Activated CD8-positive, alpha-beta T cell treated with anti-CD3 and anti-CD28 coated beads for 36 hours (primary cell): ENCODE measurements around the gene RDH8. TPM values are rescaled to one million over a fixed set of nuclear protein-coding genes. Genes with fewer than 3 reads are reported as not detected.

Experiments used
- ATAC-seq: fragments of 200-7000 bp; cut with Tn5 transposase; one replicate; pipeline ENCODE4 v1.10.0; 2021; ENCODE audit warnings: mild to moderate bottlenecking, moderate library complexity
- CTCF ChIA-PET: fragments of 350-600 bp; sonication (Branson Sonifier 250); formaldehyde crosslinking; loops from one replicate; lab custom pipeline; 2021; ENCODE audit warnings: antibody characterized with exemption; lab: Charles Lee
- POLR2A ChIA-PET: fragments of 350-600 bp; sonication (Branson Sonifier 250); formaldehyde crosslinking; loops from one replicate; lab custom pipeline; 2021; ENCODE audit warnings: antibody characterized with exemption; lab: Charles Lee
- DNase-seq: peaks from one replicate; pipeline ENCODE4 v3.0.0-alpha.2; 2020
- H3K27ac Mint-ChIP-seq: one replicate; pipeline ENCODE4 v1.8.0; 2021; ENCODE audit warnings: mild to moderate bottlenecking, mixed read lengths
- H3K27me3 Mint-ChIP-seq: one replicate; pipeline ENCODE4 v1.8.0; 2021; ENCODE audit warnings: mixed read lengths
- H3K36me3 Mint-ChIP-seq: one replicate; pipeline ENCODE4 v1.8.0; 2021; ENCODE audit warnings: low read depth, mixed read lengths
- H3K4me1 Mint-ChIP-seq: one replicate; pipeline ENCODE4 v1.8.0; 2021; ENCODE audit warnings: low read depth, mixed read lengths
- H3K4me3 Mint-ChIP-seq: one replicate; pipeline ENCODE4 v1.8.0; 2021; ENCODE audit warnings: mild to moderate bottlenecking, moderate library complexity, mixed read lengths
- H3K9me3 Mint-ChIP-seq: one replicate; pipeline ENCODE4 v1.8.0; 2021; ENCODE audit warnings: mixed read lengths
- intact Hi-C: fragments of 100-400 bp; cut with micrococcal nuclease; formaldehyde crosslinking; loops from one replicate; pipeline ENCODE4 v1.10.0; 2022
- total RNA-seq, 2 experiments: library from RNA; stranded (reverse); gene quantifications; one replicate each; pipeline ENCODE4 v1.2.3, GENCODE V29; 2021
- TF ChIP-seq, protein P1 (sequence below): fragments of 200-600 bp; IDR thresholded peaks from one replicate; pipeline ENCODE4 v1.8.0; 2022; ENCODE audit warnings: antibody characterized with exemption, mild to moderate bottlenecking

Gene RDH8
- total RNA-seq, 2 experiments from 2014 or later: not detected

DNA sequence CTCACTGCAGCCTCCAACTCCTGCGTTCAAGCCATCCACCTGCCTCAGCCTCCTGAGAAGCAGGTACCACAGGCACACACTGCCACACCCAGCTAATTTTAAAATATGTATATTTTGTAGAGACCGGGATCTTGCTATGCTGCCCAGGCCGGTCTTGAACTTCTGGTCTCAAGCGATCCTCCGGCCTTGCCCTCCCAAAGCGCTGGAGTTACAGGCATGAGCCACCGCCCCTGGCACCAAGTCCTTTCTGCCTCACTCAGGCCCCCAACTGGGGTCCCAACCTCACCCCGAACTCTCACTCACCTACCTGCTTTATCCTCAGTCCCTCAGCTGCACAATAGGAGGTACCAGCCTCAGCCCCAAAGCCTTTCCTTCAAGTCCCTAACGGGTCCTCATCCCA, 2.3 kb upstream of the RDH8 start:
- intact Hi-C loops: no loop called here
- no peak for ATAC-seq
- TF ChIP-seq, protein P1, sequence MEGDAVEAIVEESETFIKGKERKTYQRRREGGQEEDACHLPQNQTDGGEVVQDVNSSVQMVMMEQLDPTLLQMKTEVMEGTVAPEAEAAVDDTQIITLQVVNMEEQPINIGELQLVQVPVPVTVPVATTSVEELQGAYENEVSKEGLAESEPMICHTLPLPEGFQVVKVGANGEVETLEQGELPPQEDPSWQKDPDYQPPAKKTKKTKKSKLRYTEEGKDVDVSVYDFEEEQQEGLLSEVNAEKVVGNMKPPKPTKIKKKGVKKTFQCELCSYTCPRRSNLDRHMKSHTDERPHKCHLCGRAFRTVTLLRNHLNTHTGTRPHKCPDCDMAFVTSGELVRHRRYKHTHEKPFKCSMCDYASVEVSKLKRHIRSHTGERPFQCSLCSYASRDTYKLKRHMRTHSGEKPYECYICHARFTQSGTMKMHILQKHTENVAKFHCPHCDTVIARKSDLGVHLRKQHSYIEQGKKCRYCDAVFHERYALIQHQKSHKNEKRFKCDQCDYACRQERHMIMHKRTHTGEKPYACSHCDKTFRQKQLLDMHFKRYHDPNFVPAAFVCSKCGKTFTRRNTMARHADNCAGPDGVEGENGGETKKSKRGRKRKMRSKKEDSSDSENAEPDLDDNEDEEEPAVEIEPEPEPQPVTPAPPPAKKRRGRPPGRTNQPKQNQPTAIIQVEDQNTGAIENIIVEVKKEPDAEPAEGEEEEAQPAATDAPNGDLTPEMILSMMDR: no peak
- ChIA-PET POLR2A (interaction anchor here (0.6 kb wide), 1 partner anchor 61 kb away, joined by 3 read pairs; no protein-coding TSS in a partner anchor), CTCF (interaction anchor here (1.1 to 2.0 kb wide), 2 partner anchors 11 to 17 kb away, joined by 3 to 11 read pairs; no protein-coding TSS in a partner anchor)
- Mint-ChIP-seq H3K27me3 (peaks cover 49% of the 10 kb centered on the region), H3K4me3 (no peak overlapping the region), H3K9me3 (no peaks in the 10 kb centered on the region), H3K27ac (no peak overlapping the region), H3K36me3 (no peaks in the 10 kb centered on the region), H3K4me1 (peaks cover 27% of the 10 kb centered on the region)
- no peak for DNase-seq

DNA sequence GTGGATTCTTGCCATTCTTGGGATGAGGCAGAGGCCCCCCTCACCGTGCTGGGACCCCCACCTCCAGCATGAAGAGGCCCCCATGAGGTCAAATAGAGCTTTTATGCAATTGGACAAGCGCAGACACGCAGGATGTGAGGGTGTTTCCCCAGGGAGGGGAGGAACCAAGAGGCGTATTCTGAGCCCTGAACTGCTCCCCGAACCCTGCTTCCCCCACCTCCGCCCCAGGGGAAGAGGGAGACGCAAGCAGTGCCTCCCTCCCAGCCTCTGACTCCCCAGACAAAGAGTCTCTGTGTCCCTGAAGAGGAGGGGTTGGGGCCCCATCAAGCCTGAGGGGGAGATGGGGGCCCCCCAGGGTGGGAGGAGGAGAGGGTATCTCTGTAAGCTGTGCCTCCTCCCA, 1.3 kb upstream of the RDH8 start:
- Mint-ChIP-seq H3K4me3 (no peak overlapping the region), H3K36me3 (no peaks in the 10 kb centered on the region), H3K9me3 (no peaks in the 10 kb centered on the region), H3K4me1 (peaks cover 19% of the 10 kb centered on the region), H3K27ac (no peak overlapping the region), H3K27me3 (peaks cover 44% of the 10 kb centered on the region)
- TF ChIP-seq, protein P1: no peak
- CTCF ChIA-PET: interaction anchor here (2.0 kb wide), 1 partner anchor 16 kb away, joined by 11 read pairs; no protein-coding TSS in a partner anchor
- ATAC-seq (no peak), DNase-seq (no peak)
- POLR2A ChIA-PET: no interaction called here
- intact Hi-C loops: no loop called here

DNA sequence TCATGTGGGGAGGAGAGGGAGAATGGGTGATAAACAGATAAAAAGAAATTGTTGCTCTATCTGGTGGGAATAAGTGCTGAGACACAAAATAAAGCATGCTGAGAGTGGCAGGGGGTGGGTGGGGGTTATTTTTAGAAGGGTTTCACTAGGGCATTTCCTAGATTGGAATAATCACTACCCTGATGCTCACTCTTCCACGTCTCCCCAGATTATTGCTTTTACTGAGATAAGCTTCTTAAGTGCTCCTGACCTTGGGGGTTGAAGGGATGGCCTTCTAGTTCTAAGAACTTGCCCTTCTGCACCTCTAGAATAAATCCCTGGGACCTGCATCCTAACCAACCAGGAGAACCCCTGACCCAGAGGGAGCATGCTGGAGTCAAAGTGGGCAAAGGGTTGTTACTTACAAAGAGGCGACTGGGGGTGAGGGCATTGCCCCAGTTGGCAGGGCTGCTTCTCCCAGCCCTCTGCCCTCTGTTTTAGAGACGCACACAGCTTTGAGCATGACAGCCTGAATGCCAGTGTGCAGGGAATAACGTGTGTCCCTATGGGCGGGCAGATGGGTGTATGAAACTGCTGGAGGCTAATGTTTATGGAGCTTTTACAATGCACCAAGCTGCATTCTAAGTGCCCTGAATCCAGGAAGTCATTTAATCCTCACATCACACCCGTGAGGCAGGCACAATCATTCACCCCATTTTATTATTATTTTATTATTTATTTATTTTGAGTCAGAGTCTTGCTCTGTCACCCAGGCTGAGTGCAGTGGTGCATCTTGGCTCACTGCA, 743 bp downstream of the RDH8 start:
- Mint-ChIP-seq H3K4me3 (no peak overlapping the region), H3K27ac (no peak overlapping the region), H3K36me3 (no peaks in the 10 kb centered on the region), H3K9me3 (no peaks in the 10 kb centered on the region), H3K27me3 (peaks cover 28% of the 10 kb centered on the region), H3K4me1 (peaks cover 5% of the 10 kb centered on the region)
- intact Hi-C loops: no loop called here
- ChIA-PET CTCF (interaction anchor here (6.0 kb wide), 1 partner anchor 13 kb away, joined by 26 read pairs; no protein-coding TSS in a partner anchor), POLR2A (interaction anchor here (0.6 kb wide), 1 partner anchor 202 kb away, joined by 3 read pairs; no protein-coding TSS in a partner anchor)
- TF ChIP-seq, protein P1: no peak
- ATAC-seq (no peak), DNase-seq (no peak)

DNA sequence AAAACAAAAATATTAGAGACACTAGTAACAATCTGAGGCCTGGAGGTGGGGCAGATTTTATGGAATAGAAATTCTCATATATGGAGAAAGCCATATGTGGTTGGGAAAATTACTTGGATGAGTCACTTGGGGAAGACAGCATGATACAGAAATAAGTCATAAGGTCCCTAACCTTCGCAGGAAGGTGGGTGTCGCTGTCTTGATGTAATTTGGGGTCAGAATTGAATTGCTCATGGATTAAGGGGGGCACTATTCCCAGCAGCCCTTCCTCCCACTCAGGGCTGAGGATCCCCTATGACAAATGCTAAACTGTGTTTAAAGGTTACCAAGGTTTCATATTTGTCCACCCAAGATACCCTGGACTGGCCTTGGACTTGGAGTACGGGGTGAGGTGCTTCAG, 5.0 kb downstream of the RDH8 start:
- H3K27me3 Mint-ChIP-seq: peaks cover 9% of the 10 kb centered on the region
- no peaks in the 10 kb centered on the region for H3K9me3 Mint-ChIP-seq
- CTCF ChIA-PET: interaction anchor here (3.1 to 6.0 kb wide), 2 partner anchors 9 to 17 kb away, joined by 11 to 26 read pairs; no protein-coding TSS in a partner anchor
- intact Hi-C loops: no loop called here
- no peak for DNase-seq
- H3K27ac Mint-ChIP-seq: no peak overlapping the region
- ATAC-seq: no peak
- no peaks in the 10 kb centered on the region for H3K4me1 Mint-ChIP-seq
- POLR2A ChIA-PET: no interaction called here
- no peak overlapping the region for H3K4me3 Mint-ChIP-seq
- TF ChIP-seq, protein P1: no peak
- no peaks in the 10 kb centered on the region for H3K36me3 Mint-ChIP-seq

DNA sequence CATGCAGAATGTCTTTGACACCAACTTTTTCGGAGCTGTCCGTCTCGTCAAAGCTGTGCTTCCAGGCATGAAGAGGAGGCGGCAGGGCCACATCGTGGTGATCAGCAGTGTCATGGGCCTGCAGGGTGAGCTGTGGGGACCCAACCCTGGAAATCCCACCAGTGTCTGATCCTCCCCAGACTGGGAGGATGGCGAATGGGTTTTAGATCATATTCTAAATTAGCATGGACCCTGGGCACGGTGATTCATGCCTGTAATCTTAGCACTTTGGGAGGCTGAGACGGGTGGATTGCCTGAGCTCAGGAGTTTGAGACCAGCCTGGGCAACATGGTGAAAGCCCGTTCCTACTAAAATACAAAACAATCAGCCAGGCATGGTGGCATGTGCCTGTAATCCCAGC, 5.5 kb downstream of the RDH8 start:
- ChIA-PET CTCF (interaction anchor here (3.1 to 6.0 kb wide), 2 partner anchors 9 to 18 kb away, joined by 11 to 26 read pairs; no protein-coding TSS in a partner anchor), POLR2A (no interaction called here)
- intact Hi-C loops: no loop called here
- ATAC-seq (no peak), DNase-seq (no peak)
- Mint-ChIP-seq H3K9me3 (no peaks in the 10 kb centered on the region), H3K27ac (no peak overlapping the region), H3K36me3 (no peaks in the 10 kb centered on the region), H3K27me3 (peaks cover 5% of the 10 kb centered on the region), H3K4me3 (no peak overlapping the region), H3K4me1 (no peaks in the 10 kb centered on the region)
- TF ChIP-seq, protein P1: no peak
